ENCODE data around the gene ATP5F1A.

- TF ChIP-seq POLR2AphosphoS5 (IDR thresholded peaks at IDR 0.05; ENCODE audit: borderline replicate concordance, low read depth, low read length): no peak
- TF ChIP-seq EZH2 (IDR thresholded peaks at IDR 0.05): no peak
These were observed 25.1 kb downstream of the ATP5F1A start for GRCh38 chr18:46072959-46073358.

All from SK-N-MC (cell line).